ENCODE measurements around the gene FAM83F.

The FAM83F gene

DNA sequence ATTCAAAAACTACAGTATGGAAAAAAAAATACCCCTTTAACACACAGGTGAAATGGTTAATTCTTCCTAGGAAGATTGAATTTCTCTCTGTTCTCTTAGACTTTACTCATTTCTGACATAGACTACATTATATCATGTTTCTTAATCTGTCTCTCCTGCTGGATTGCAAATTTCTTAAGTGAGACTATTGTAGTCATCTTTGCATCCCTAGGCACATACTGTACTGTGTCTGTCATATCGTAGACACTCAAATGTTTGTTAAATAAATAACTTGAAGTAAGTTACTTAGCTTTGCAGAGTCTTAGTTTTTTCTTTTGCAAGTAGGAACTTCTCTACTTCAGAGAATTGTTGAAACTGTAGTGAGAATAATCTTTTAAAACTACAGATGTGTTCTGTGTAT lies 58.7 kb downstream of the FAM83F start:
- TF ChIP-seq ZFP30 (CRISPR knock-in tag; IDR thresholded peaks at IDR 0.05), result no peak
- no peak for TF ChIP-seq SNAI2 (CRISPR knock-in tag; IDR thresholded peaks at IDR 0.05)
- TF ChIP-seq, protein P1, sequence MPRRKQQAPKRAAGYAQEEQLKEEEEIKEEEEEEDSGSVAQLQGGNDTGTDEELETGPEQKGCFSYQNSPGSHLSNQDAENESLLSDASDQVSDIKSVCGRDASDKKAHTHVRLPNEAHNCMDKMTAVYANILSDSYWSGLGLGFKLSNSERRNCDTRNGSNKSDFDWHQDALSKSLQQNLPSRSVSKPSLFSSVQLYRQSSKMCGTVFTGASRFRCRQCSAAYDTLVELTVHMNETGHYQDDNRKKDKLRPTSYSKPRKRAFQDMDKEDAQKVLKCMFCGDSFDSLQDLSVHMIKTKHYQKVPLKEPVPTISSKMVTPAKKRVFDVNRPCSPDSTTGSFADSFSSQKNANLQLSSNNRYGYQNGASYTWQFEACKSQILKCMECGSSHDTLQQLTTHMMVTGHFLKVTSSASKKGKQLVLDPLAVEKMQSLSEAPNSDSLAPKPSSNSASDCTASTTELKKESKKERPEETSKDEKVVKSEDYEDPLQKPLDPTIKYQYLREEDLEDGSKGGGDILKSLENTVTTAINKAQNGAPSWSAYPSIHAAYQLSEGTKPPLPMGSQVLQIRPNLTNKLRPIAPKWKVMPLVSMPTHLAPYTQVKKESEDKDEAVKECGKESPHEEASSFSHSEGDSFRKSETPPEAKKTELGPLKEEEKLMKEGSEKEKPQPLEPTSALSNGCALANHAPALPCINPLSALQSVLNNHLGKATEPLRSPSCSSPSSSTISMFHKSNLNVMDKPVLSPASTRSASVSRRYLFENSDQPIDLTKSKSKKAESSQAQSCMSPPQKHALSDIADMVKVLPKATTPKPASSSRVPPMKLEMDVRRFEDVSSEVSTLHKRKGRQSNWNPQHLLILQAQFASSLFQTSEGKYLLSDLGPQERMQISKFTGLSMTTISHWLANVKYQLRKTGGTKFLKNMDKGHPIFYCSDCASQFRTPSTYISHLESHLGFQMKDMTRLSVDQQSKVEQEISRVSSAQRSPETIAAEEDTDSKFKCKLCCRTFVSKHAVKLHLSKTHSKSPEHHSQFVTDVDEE (CRISPR knock-in tag; IDR thresholded peaks at IDR 0.05), result no peak
- TF ChIP-seq, protein P2, sequence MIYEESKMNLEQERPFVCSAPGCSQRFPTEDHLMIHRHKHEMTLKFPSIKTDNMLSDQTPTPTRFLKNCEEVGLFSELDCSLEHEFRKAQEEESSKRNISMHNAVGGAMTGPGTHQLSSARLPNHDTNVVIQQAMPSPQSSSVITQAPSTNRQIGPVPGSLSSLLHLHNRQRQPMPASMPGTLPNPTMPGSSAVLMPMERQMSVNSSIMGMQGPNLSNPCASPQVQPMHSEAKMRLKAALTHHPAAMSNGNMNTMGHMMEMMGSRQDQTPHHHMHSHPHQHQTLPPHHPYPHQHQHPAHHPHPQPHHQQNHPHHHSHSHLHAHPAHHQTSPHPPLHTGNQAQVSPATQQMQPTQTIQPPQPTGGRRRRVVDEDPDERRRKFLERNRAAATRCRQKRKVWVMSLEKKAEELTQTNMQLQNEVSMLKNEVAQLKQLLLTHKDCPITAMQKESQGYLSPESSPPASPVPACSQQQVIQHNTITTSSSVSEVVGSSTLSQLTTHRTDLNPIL (CRISPR knock-in tag; IDR thresholded peaks at IDR 0.05; ENCODE audit: low read depth), result no peak
- TF ChIP-seq BACH2 (CRISPR knock-in tag; IDR thresholded peaks at IDR 0.05; ENCODE audit: borderline replicate concordance), result no peak
- TF ChIP-seq, protein P3, sequence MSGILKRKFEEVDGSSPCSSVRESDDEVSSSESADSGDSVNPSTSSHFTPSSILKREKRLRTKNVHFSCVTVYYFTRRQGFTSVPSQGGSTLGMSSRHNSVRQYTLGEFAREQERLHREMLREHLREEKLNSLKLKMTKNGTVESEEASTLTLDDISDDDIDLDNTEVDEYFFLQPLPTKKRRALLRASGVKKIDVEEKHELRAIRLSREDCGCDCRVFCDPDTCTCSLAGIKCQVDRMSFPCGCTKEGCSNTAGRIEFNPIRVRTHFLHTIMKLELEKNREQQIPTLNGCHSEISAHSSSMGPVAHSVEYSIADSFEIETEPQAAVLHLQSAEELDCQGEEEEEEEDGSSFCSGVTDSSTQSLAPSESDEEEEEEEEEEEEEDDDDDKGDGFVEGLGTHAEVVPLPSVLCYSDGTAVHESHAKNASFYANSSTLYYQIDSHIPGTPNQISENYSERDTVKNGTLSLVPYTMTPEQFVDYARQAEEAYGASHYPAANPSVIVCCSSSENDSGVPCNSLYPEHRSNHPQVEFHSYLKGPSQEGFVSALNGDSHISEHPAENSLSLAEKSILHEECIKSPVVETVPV (CRISPR knock-in tag; IDR thresholded peaks at IDR 0.05), result no peak
- no peak for TF ChIP-seq TCF4 (CRISPR knock-in tag; IDR thresholded peaks at IDR 0.05; ENCODE audit: borderline replicate concordance)
- TF ChIP-seq ZNF70 (CRISPR knock-in tag; IDR thresholded peaks at IDR 0.05), result no peak
- TF ChIP-seq ZNF8 (CRISPR knock-in tag; IDR thresholded peaks at IDR 0.05), result no peak
- TF ChIP-seq ARNTL (CRISPR knock-in tag; IDR thresholded peaks at IDR 0.05; ENCODE audit: borderline replicate concordance, low read depth), result no peak
- no peak for TF ChIP-seq RARB (CRISPR knock-in tag; IDR thresholded peaks at IDR 0.05)
- TF ChIP-seq ZNF565 (CRISPR knock-in tag; conservative IDR thresholded peaks at IDR 0.05; ENCODE audit: low read depth), result no peak
- no peak for TF ChIP-seq ZFP3 (CRISPR knock-in tag; IDR thresholded peaks at IDR 0.05)
- no peak for TF ChIP-seq OSR1 (CRISPR knock-in tag; IDR thresholded peaks at IDR 0.05)
- TF ChIP-seq, protein P4, sequence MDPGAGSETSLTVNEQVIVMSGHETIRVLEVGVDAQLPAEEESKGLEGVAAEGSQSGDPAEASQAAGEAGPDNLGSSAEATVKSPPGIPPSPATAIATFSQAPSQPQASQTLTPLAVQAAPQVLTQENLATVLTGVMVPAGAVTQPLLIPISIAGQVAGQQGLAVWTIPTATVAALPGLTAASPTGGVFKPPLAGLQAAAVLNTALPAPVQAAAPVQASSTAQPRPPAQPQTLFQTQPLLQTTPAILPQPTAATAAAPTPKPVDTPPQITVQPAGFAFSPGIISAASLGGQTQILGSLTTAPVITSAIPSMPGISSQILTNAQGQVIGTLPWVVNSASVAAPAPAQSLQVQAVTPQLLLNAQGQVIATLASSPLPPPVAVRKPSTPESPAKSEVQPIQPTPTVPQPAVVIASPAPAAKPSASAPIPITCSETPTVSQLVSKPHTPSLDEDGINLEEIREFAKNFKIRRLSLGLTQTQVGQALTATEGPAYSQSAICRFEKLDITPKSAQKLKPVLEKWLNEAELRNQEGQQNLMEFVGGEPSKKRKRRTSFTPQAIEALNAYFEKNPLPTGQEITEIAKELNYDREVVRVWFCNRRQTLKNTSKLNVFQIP (CRISPR knock-in tag; IDR thresholded peaks at IDR 0.05; ENCODE audit: borderline replicate concordance, low read depth), result no peak
- no peak for TF ChIP-seq GLIS3 (CRISPR knock-in tag; IDR thresholded peaks at IDR 0.05)
- no peak for TF ChIP-seq ZC3H10 (CRISPR knock-in tag; IDR thresholded peaks at IDR 0.05)
- TF ChIP-seq ISL1 (CRISPR knock-in tag; IDR thresholded peaks at IDR 0.05), result no peak
- TF ChIP-seq TOX (CRISPR knock-in tag; IDR thresholded peaks at IDR 0.05; ENCODE audit: borderline replicate concordance), result no peak
- TF ChIP-seq, protein P5, sequence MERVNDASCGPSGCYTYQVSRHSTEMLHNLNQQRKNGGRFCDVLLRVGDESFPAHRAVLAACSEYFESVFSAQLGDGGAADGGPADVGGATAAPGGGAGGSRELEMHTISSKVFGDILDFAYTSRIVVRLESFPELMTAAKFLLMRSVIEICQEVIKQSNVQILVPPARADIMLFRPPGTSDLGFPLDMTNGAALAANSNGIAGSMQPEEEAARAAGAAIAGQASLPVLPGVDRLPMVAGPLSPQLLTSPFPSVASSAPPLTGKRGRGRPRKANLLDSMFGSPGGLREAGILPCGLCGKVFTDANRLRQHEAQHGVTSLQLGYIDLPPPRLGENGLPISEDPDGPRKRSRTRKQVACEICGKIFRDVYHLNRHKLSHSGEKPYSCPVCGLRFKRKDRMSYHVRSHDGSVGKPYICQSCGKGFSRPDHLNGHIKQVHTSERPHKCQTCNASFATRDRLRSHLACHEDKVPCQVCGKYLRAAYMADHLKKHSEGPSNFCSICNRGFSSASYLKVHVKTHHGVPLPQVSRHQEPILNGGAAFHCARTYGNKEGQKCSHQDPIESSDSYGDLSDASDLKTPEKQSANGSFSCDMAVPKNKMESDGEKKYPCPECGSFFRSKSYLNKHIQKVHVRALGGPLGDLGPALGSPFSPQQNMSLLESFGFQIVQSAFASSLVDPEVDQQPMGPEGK (CRISPR knock-in tag; IDR thresholded peaks at IDR 0.05; ENCODE audit: borderline replicate concordance), result no peak

DNA sequence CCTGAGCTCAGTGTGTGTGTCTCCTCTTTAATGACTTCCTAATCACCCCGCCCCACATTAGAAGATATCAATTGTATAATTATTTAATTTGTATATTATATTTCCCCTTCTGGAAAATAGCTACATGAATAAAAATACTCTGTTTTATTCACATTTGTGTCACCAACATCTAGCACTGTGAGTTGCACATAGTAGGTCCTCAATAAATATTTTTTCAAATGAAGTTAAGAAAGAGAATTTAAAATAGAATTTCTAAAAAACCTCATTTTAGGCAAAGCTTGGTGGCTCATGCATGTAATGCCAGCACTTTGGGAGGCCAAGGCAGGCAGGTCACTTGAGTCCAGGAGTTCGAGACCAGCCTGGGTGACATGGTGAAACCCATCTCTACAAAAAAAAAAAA lies 59.7 kb downstream of the FAM83F start:
- ATAC-seq, result no peak
- no peak for TF ChIP-seq RARB (CRISPR knock-in tag; IDR thresholded peaks at IDR 0.05)
- TF ChIP-seq, protein P2 (CRISPR knock-in tag; IDR thresholded peaks at IDR 0.05; ENCODE audit: low read depth), result no peak
- no peak for TF ChIP-seq ESRRG (CRISPR knock-in tag; IDR thresholded peaks at IDR 0.05)
- TF ChIP-seq ZNF70 (CRISPR knock-in tag; IDR thresholded peaks at IDR 0.05), result no peak
- no peak for TF ChIP-seq ZFP30 (CRISPR knock-in tag; IDR thresholded peaks at IDR 0.05)

More for the DNA sequence above, 58.7 kb downstream of the FAM83F start:
- no peak for ATAC-seq
